PC-3 (cell line): ENCODE results near the gene MTHFD1L.

Experiments
- EZH2 ChIP-seq: fragments of 300-600 bp; sonication (generic); IDR thresholded peaks from one replicate; pipeline ENCODE4 v1.6.1; 2017; ENCODE audit warnings: antibody characterized with exemption, mild to moderate bottlenecking, low read length; ENCODE audit not compliant: unreplicated experiment
- TF ChIP-seq, protein P1 (sequence below): fragments of 300-600 bp; sonication (generic); conservative IDR thresholded peaks from 2 replicates; pipeline ENCODE4 v1.5.1; 2017; ENCODE audit warnings: antibody characterized with exemption, low read depth, mild to moderate bottlenecking, low read length

DNA sequence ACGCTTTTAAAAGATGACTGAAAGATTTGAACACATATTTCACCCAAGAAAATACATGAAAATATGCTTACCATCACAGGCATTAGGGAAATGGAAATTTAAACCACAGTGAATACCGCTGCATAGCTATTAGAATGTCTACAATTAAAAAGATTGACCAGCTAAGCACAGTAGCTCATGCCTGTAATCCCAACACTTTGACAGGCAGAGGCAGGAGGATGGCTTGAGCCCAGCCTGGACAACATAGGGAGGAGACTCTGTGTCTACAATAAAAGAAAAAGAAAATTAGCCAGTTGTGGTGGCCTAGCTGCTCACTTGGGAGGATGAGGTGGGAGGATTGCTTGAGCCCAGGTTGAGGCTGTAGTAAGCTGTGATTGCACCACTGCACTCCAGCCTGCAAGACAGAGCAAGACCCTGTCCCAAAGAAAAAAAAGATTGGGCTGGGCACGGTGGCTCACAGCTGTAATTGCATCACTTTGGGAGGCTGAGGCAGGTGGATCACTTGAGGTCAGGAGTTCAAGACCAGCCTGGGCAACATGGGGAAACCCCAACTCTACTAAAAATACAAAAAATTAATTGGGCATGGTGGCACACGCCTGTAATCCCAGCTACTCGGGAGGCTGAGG, 210.5 kb downstream of the MTHFD1L start:
- TF ChIP-seq, protein P1, sequence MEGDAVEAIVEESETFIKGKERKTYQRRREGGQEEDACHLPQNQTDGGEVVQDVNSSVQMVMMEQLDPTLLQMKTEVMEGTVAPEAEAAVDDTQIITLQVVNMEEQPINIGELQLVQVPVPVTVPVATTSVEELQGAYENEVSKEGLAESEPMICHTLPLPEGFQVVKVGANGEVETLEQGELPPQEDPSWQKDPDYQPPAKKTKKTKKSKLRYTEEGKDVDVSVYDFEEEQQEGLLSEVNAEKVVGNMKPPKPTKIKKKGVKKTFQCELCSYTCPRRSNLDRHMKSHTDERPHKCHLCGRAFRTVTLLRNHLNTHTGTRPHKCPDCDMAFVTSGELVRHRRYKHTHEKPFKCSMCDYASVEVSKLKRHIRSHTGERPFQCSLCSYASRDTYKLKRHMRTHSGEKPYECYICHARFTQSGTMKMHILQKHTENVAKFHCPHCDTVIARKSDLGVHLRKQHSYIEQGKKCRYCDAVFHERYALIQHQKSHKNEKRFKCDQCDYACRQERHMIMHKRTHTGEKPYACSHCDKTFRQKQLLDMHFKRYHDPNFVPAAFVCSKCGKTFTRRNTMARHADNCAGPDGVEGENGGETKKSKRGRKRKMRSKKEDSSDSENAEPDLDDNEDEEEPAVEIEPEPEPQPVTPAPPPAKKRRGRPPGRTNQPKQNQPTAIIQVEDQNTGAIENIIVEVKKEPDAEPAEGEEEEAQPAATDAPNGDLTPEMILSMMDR: no peak
- no peak for TF ChIP-seq EZH2
